Activated T-helper 17 cell treated with anti-CD3 and anti-CD28 coated beads, Interleukin-2, amount 50 U/mL, for 72 hours (primary cell): Measurements from ENCODE around the gene MAPT. TPM values are rescaled to one million over a fixed set of nuclear protein-coding genes. Genes with fewer than 3 reads are reported as not detected.

Experiments
- ATAC-seq: fragments of 150-1000 bp; cut with Tn5 transposase; replicated peaks from 2 replicates; pipeline ENCODE4 v1.10.0; 2021; ENCODE audit warnings: mild to moderate bottlenecking, moderate library complexity
- H3K27ac Mint-ChIP-seq: one replicate; pipeline ENCODE4 v1.8.0; 2022; ENCODE audit warnings: mixed read lengths
- H3K27me3 Mint-ChIP-seq: one replicate; pipeline ENCODE4 v1.8.0; 2022; ENCODE audit warnings: mixed read lengths
- H3K36me3 Mint-ChIP-seq: one replicate; pipeline ENCODE4 v1.8.0; 2022; ENCODE audit warnings: low read depth, mild to moderate bottlenecking, mixed read lengths
- H3K4me1 Mint-ChIP-seq: one replicate; pipeline ENCODE4 v1.8.0; 2022; ENCODE audit warnings: mixed read lengths
- H3K4me3 Mint-ChIP-seq: one replicate; pipeline ENCODE4 v1.8.0; 2022; ENCODE audit warnings: mild to moderate bottlenecking, mixed read lengths
- H3K9me3 Mint-ChIP-seq: one replicate; pipeline ENCODE4 v1.8.0; 2022; ENCODE audit warnings: mixed read lengths
- total RNA-seq, 2 donors: library from RNA; stranded (reverse); gene quantifications; one replicate each; pipeline ENCODE4 v1.2.3, GENCODE V29; 2022

Gene MAPT
- total RNA-seq, 2 donors from 2014 or later, result 0.63 to 4.9 TPM

DNA sequence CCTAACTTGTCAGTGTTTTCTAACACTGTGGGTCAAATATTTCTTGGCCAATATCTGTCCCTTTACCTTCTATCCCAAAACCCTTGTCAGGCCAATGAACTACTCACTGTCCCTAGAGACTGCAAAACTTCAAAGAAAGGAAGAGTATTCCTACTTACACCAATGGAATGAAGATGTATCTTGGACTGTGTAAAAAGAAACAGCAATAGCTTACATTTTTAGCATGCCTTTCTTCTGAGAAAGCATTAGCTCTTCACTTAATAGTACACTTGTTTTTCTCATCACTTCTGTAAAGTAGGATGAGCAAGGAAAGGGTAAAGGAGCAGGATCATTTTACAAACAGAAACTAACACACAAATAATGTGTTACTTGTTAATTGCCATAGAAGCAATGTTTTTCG lies 178.6 kb downstream of the MAPT start:
- Mint-ChIP-seq H3K27me3 (no peaks in the 10 kb centered on the region), H3K36me3 (peaks cover 52% of the 10 kb centered on the region), H3K4me3 (no peak overlapping the region), H3K9me3 (no peaks in the 10 kb centered on the region), H3K4me1 (peaks cover 11% of the 10 kb centered on the region), H3K27ac (no peak overlapping the region)
- ATAC-seq, result no peak

GRCh38 chr17:46074540-46074939 lies 180.2 kb downstream of the MAPT start:
- H3K36me3 Mint-ChIP-seq, result peaks cover 59% of the 10 kb centered on the region
- no peaks in the 10 kb centered on the region for H3K27me3 Mint-ChIP-seq
- H3K4me3 Mint-ChIP-seq, result no peak overlapping the region
- peaks cover 13% of the 10 kb centered on the region for H3K4me1 Mint-ChIP-seq
- ATAC-seq, result no peak
- H3K27ac Mint-ChIP-seq, result no peak overlapping the region
- H3K9me3 Mint-ChIP-seq, result no peaks in the 10 kb centered on the region

Other genes starting within 250 kb of the MAPT start
- under 1 TPM in 1 of 2 donors, not detected in 1; 0.71 TPM for gene CRHR1, start 110.2 kb upstream of the MAPT start, total RNA-seq
- not detected for gene SPPL2C, start 49.7 kb upstream of the MAPT start, total RNA-seq
- not detected for gene STH, start 104.7 kb downstream of the MAPT start, total RNA-seq